Middle frontal gyrus (tissue), 1 donor: Measurements from ENCODE around the gene PTPN1.

Experiments
- DNase-seq: peaks from one replicate; pipeline ENCODE4 v3.0.0-alpha.2; 2015; ENCODE audit warnings: low spot score; ENCODE audit errors: extremely low spot score

Gene PTPN1

GRCh38 chr20:50634191-50634590 lies 124.0 kb downstream of the PTPN1 start:
- no peak for DNase-seq
